IPS-18c (cell line): ENCODE results near the gene KMT2E.
"Not testable (repeated sequence)": the region's sequence is repeated elsewhere in the genome, so short reads cannot be mapped to it uniquely, and the experiment has no call there.

Experiments used
- H3K4me3 ChIP-seq: 2 replicates; pipeline ENCODE4 v1.7.0; 2013; ENCODE audit warnings: low read depth, mild to moderate bottlenecking, low read length, moderate library complexity; ENCODE audit not compliant: insufficient read depth
- H3K9me3 ChIP-seq: one replicate; pipeline ENCODE4 v1.6.1; 2013; ENCODE audit warnings: mild to moderate bottlenecking, low read length, moderate library complexity; ENCODE audit not compliant: control insufficient read depth, insufficient read depth

KMT2E gene

GRCh38 chr7:105035349-105035748 is 21.3 kb downstream of the KMT2E start:
- H3K9me3 ChIP-seq: no peaks in the 10 kb centered on the region

DNA sequence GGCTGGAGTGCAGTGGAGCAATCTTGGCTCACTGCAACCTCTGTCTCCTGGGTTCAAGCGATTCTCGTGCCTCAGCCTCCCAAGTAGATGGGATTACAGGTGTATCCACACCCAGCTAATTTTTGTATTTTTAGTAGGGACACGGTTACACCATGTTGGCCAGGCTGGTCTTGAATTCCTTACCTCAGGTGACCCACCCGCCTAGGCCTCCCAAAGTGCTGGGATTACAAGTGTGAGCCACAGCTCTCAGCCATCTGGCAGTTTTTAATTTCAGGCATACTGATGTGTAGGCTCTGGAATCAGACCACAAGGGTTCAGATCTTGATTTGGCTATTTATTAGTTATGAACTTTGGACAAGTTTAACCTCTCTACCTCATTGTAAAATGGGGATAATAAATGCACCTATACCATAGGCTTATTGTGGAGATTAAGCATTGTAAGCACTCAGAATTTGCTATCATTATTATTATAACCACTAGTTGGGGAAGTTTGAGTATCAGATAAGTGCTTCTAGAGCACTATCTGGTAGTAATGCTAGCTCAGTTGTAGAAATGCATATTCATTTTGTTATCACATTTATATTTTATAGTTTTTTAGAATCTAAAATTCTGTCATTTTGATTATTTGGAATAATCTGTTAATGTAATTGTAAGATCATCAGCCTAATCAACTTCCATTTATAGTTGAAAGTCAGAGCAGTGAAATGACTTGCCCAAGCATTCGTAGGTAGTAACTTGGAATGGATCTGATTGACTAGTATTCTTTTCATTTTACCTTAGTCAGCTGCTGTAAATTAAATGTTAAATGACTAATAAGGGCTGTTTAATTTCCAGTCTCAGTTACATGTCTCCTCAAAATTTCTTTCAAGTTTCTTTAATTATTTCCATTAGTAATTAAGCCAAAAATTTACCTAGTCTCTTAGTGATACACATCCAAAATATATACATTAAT is 22.5 kb downstream of the KMT2E start:
- Histone ChIP-seq H3K9me3 (no peaks in the 10 kb centered on the region), H3K4me3 (no peak overlapping the region)

More at GRCh38 chr7:105035349-105035748, 21.3 kb downstream of the KMT2E start:
- H3K4me3 ChIP-seq: no peak overlapping the region

- Histone ChIP-seq H3K9me3 (no peaks in the 10 kb centered on the region), H3K4me3 (no peak overlapping the region)
These were observed 23.3 kb downstream of the KMT2E start for GRCh38 chr7:105037319-105037718.

GRCh38 chr7:105044449-105045070 is 30.6 kb downstream of the KMT2E start:
- H3K9me3 ChIP-seq: no peaks in the 10 kb centered on the region

DNA sequence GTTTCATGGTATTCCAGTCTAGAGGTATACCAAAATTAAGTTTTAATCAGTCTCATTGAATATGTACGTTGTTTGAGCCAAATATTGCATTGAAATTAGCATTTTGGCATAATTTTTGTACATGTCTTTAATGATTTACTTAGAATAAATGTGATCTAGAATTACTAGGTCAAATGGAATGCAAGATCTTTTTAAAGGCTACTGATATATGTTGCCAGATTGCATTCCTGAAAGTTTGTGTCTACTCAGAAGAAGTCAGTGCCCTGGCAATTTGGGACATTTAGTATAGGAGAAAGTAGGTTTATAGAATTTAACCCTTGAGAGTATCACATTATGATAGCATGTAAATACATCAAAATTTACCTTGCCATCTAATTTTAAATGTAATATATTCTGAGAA is 32.4 kb downstream of the KMT2E start:
- no peak overlapping the region for H3K4me3 ChIP-seq
- no peaks in the 10 kb centered on the region for H3K9me3 ChIP-seq

More at GRCh38 chr7:105044449-105045070, 30.6 kb downstream of the KMT2E start:
- H3K4me3 ChIP-seq: no peak overlapping the region

DNA sequence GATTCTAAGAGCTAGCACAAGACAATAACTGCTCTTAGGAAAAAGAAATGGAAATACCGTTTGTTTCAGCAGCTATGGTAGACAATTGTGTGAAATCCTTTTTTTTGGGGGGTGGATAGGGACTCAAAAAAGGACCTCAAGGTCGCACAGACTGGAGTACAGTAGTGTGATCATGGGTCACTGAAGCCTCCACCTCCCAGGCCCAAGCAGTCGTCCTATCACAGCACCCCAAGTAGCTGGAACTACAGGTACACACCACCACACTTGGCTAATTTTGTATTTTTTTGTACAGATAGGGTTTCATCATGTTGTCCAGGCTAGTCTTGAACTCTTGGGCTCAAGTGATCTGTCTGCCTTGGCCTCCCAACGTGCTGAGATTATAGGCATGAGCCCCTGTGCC is 33.9 kb downstream of the KMT2E start:
- no peaks in the 10 kb centered on the region for H3K9me3 ChIP-seq

DNA sequence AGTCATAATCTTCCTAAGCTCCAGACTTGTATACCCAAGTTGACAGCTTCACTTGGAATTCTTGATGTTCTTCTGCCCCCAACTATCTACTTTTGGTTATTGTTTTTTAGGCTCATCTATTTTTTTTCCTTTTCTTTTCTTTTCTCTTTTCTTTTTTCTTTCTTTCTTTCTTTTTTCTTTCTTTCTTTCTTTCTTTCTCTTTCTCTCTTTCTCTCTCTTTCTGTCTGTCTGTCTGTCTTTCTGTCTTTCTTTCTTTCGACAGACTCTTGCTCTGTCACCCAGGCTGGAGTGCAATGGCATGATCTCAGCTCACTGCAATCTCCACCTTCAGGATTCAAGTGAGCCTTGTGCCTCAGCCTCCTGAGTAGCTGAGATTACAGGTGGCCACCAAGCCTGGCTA is 36.5 kb downstream of the KMT2E start:
- no peak overlapping the region for H3K4me3 ChIP-seq
- H3K9me3 ChIP-seq: no peaks in the 10 kb centered on the region

More for the DNA sequence above, 33.9 kb downstream of the KMT2E start:
- H3K4me3 ChIP-seq: no peak overlapping the region

DNA sequence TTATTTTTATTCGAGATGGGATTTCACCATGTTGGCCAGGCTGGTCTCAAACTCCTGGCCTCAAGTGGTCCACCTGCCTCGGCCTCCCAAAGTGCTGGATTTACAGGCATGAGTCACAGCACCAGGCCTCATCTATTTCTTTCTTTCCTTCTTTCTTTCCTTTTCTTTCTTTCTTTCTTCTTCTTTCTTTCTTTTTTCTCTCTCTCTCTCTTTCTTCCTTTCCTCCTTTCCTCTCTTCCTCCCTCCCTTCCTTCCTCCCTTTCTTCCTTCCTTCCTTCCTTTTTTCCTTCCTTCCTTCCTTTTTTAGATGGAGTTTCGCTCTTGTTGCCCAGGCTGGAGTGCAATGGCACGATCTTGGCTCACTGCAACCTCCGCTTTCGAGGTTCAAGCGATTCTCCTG is 36.9 kb downstream of the KMT2E start:
- H3K4me3 ChIP-seq, H3K9me3 ChIP-seq: not testable (repeated sequence)

DNA sequence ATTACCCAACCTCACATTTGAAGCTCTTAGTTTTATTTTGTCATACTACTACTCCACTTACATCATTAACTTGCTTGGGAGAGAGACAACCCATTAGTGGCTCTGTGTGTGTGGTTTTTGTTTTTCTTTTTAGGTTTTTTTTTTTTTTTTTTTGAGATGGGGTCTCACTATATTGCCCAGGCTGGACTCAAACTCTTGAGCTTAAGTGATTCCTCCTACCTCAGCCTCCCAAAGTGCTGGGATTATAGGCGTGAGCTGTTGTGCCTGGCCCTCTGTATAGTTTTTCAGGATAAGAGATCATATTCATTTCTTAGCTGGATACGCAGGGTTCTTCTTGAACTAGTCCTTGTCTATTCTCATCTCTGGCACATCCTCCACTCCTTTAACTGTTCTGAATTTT is 41.1 kb downstream of the KMT2E start:
- Histone ChIP-seq H3K4me3 (no peak overlapping the region), H3K9me3 (no peaks in the 10 kb centered on the region)

GRCh38 chr7:105055621-105056020 is 41.6 kb downstream of the KMT2E start:
- no peak overlapping the region for H3K4me3 ChIP-seq
- no peaks in the 10 kb centered on the region for H3K9me3 ChIP-seq

GRCh38 chr7:105057472-105057871 is 43.5 kb downstream of the KMT2E start:
- no peaks in the 10 kb centered on the region for H3K9me3 ChIP-seq

GRCh38 chr7:105060437-105060836 is 46.4 kb downstream of the KMT2E start:
- Histone ChIP-seq H3K4me3 (no peak overlapping the region), H3K9me3 (no peaks in the 10 kb centered on the region)

More at GRCh38 chr7:105057472-105057871, 43.5 kb downstream of the KMT2E start:
- no peak overlapping the region for H3K4me3 ChIP-seq

GRCh38 chr7:105060923-105061322 is 46.9 kb downstream of the KMT2E start:
- H3K4me3 ChIP-seq: no peak overlapping the region
- no peaks in the 10 kb centered on the region for H3K9me3 ChIP-seq

DNA sequence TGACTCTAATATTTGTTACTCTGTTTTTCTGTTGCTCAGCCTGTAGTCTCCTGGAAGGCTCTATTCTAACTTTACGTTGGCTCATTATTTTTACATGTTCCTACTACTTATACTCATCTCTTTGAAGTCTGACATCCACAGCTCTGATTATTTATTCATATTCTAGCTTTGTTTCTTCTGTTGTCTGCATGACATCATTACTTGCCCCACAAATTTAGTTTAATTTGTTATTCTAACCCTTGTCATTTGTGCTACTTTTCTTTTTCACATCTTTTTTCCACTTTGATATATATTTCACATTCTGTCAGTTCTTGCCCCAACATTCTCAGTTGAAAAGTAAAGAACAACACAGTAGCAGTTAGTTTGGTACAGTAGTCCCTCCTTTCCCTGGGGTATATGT is 51.1 kb downstream of the KMT2E start:
- H3K9me3 ChIP-seq: no peaks in the 10 kb centered on the region
- no peak overlapping the region for H3K4me3 ChIP-seq

- no peaks in the 10 kb centered on the region for H3K9me3 ChIP-seq
- no peak overlapping the region for H3K4me3 ChIP-seq
These were observed 53.7 kb downstream of the KMT2E start for GRCh38 chr7:105067691-105068090.

GRCh38 chr7:105068886-105069285 is 54.9 kb downstream of the KMT2E start:
- Histone ChIP-seq H3K4me3 (no peak overlapping the region), H3K9me3 (no peaks in the 10 kb centered on the region)

DNA sequence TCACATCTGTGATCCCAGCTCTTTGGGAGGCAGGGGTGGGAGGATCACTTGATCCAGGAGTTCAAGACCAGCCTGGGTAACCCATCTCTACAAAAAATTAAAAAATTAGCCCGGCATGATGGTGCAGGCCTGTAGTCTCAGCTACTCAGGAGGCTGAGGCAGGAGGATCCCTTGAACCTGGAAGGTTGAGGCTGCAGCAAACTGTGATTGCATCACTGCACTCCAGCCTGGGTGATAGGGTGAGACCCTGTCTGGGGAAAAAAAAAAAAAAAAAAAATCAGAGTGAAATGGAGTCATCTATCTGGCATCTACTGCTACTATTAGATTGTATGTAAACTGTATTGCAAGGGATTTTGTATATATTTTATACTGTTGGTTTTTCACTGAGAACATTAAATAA is 59.1 kb downstream of the KMT2E start:
- Histone ChIP-seq H3K9me3 (no peaks in the 10 kb centered on the region), H3K4me3 (no peak overlapping the region)

GRCh38 chr7:105079348-105079747 is 65.3 kb downstream of the KMT2E start:
- H3K9me3 ChIP-seq: no peaks in the 10 kb centered on the region
- H3K4me3 ChIP-seq: no peak overlapping the region
